AG09319 (cell line): ENCODE results near the gene NNT.
A peak's percentile ranks its signal among the peaks of the same experiment; 100 is the strongest.

Source experiments
- DNase-seq: peaks from one replicate; pipeline ENCODE4 v3.0.0-alpha.2; 2010; ENCODE audit warnings: low read depth; ENCODE audit errors: extremely low read depth
- TF ChIP-seq, protein P1 (sequence below): IDR thresholded peaks from 2 replicates; pipeline ENCODE4 v1.5.1; 2011; ENCODE audit warnings: low read depth, mild to moderate bottlenecking, inconsistent platforms, low read length, moderate library complexity

The NNT gene

DNA sequence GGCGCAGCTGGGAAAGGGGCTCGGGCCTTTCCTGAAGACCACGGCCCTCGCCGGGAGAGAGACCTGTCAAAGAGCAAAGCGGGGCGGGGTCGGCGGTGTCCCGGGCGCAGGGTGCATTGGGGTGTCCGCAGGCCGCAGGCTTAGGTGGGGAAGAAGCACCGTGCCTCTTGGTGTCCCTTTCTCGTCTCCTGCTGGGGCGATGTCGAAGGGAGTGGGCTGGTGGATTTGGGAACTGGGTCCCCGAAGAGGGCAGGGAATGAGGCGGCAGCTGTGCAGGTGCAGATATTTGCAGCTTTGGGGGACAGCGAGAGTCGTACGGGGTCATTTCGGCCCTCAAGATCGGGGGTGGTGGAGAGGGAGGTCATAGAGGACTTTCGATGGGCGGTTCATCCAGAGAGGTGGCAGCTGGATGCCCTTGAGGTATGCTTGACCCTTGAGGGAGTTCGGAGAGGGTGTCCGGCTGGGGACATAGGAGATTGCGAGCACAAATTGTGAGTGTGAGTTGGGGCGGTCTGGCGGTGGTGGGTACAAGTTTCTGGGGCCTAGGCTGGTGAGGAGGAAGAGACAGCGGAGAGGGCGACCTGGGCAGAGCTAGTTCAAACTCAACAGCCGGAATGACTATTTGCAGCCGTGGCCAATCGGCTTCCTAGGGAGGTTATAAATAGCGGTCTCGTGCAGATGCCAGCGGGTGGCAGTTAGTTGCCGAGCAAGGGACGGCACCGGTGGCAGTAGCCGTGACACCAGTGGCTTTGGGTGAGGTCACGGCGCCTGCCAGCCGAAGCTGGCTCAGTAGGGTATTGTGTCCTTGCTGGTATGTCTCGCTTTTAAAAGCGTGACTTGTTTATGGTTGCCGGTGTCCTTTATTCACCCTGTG, 601 bp downstream of the NNT start:
- TF ChIP-seq, protein P1, sequence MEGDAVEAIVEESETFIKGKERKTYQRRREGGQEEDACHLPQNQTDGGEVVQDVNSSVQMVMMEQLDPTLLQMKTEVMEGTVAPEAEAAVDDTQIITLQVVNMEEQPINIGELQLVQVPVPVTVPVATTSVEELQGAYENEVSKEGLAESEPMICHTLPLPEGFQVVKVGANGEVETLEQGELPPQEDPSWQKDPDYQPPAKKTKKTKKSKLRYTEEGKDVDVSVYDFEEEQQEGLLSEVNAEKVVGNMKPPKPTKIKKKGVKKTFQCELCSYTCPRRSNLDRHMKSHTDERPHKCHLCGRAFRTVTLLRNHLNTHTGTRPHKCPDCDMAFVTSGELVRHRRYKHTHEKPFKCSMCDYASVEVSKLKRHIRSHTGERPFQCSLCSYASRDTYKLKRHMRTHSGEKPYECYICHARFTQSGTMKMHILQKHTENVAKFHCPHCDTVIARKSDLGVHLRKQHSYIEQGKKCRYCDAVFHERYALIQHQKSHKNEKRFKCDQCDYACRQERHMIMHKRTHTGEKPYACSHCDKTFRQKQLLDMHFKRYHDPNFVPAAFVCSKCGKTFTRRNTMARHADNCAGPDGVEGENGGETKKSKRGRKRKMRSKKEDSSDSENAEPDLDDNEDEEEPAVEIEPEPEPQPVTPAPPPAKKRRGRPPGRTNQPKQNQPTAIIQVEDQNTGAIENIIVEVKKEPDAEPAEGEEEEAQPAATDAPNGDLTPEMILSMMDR: no peak
- DNase-seq: no peak

DNA sequence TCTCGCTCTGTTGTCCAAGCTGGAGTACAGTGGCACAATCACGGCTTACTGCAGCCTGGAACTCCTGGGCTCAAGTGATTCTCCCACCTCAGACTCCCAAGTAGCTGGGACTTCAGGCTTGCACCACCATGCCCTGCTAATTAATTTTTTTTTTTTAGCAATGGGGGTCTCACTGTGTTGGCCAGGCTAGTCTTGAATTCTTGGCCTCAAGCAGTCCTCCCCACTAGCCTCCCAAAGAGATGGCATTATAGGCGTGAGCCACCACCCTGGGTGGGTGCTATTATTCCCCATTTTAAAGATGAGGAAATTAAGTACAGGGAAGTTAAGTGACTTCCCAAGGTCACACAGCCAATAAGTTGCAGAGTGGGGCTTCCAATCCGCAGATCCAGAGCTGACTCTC, 1.7 kb downstream of the NNT start:
- TF ChIP-seq, protein P1: no peak
- DNase-seq: no peak

DNA sequence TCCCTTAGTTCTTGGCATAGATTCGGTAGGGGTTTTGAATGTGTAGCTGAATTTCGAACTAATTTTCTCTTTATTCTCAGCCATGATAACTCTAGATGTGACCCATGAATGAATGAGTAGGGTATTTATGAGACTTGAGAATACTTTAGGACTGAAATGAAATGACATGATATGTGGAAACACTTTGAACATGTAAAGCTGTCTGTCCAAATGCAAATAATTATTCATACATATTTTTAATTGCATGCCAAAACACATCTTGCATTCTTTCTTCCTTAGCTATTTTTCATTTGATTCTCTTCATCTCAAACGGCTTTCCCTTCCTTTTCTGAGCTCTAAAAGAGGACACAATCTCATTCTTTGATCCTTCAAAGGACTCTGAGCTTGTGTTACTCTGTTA, 3.4 kb downstream of the NNT start:
- no peak for DNase-seq
- TF ChIP-seq, protein P1: no peak

DNA sequence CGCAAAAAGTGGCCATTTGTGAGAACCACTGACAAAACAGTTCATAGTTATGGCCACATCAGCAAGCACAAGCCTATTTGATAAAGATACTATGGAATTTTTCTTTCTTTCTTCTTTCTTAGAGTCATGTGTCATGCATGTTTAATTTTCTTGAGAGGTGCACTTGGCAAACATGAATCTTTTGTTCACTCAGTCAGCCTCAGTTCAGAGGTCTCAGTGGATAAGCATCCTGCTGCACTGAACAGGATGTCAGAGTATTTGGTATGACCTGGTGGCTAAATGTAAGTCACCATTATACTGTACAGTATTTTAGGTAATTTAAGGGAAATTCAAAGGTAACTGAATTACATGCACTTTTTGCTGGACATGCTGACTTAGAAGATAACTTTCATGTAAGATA, 5.4 kb downstream of the NNT start:
- no peak for DNase-seq
- TF ChIP-seq, protein P1: no peak

DNA sequence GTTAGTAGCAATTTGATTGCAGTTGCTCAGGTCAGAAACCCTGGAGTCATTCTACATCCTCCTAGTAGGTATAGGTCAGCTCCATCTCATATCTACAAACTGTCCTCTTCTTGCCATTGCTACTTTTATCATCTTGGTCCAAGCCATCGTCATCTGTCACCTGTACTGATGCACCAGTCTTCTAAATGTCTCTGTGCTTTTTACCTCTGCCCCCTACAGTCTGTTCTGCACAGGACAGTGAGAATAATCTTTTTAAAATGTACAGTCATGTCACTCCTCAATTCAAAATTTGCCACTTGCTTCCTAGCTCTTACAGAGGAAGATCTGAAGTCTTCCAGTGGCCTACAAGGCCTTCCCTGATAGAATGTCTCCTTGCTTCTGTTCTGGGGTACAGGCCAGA, 6.8 kb downstream of the NNT start:
- DNase-seq: no peak
- TF ChIP-seq, protein P1: peak; percentile 1; the same call in 1 of the 2 replicates

DNA sequence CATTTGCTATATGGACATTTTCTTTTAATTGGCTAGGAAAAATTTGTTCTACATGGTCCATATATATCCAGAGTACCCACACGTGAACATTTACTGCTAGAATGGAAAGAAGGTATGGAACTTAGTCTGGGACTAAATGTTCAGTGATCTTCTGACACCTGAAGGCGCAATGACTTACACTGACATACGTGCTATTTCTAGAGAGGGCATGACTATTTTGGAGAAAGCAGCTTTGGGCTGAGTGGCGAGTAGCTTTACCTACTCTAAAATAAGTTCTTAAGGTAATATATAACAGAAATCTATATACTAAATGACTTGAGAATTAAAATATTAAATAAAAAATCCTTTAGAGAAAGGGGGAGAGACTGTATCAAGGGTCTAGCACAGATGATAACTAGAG, 10.4 kb downstream of the NNT start:
- TF ChIP-seq, protein P1: no peak
- DNase-seq: no peak

DNA sequence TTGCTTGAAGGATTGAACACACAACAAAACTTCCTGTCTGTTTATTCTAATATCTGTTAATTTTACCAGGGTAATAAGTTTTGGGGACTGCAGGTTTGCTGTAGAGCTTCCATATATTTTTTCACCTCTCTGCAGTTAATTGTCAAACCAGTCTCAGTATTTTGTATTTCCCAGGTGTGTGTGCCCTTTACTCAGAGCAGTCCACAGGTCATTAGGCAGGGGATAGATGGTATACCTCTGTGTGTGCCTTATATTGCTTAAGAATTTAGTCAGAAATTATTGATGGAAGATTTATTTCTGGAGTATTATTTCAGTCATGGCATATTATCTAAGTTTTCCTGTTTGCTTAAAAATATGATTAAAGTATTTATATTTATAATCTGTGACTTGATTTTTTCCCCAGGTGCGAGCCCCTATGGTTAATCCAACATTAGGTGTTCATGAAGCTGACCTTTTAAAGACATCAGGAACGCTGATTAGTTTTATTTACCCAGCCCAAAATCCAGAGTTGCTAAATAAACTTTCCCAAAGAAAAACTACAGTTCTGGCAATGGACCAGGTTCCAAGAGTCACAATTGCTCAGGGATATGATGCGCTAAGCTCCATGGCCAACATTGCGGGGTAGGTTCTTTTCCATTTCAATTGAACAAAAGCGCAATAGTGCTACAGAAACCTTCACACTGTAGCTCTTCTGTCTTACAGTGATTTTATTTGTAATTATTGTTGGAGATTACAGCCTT, 12.6 kb downstream of the NNT start:
- DNase-seq: no peak
- TF ChIP-seq, protein P1: no peak
